Measurements from ENCODE around the gene CLDND1.

GRCh38 chr3:98548544-98548943 is 25.8 kb upstream of the CLDND1 start:
- no peak for TF ChIP-seq CTCF (conservative IDR thresholded peaks at IDR 0.05; ENCODE audit: low read depth in 2 of 2)
- TF ChIP-seq POLR2AphosphoS5 (IDR thresholded peaks at IDR 0.05; ENCODE audit: low read depth): no peak
- no peak for TF ChIP-seq EZH2phosphoT487 (IDR thresholded peaks at IDR 0.05; ENCODE audit: unreplicated experiment)
- TF ChIP-seq REST (IDR thresholded peaks at IDR 0.05; ENCODE audit: unreplicated experiment): no peak
- no peak for TF ChIP-seq EZH2 (IDR thresholded peaks at IDR 0.05; ENCODE audit: low read depth, unreplicated experiment)
- no peak for TF ChIP-seq STAT1 (IDR thresholded peaks at IDR 0.05; ENCODE audit: unreplicated experiment)
- no peak for TF ChIP-seq CREB1 (CRISPR knock-in tag; IDR thresholded peaks at IDR 0.05; ENCODE audit: low read depth)

Data from GM23338 (cell line).